ENCODE data around the gene PRKD1. TPM values are rescaled to one million over a fixed set of nuclear protein-coding genes. Genes with fewer than 3 reads are reported as not detected.
A peak's percentile ranks its signal among the peaks of the same experiment; 100 is the strongest.

Gene PRKD1
- total RNA-seq, 1 experiment from 2014 or later = 1.2 TPM

GRCh38 chr14:29893989-29894388 lies 33.7 kb downstream of the PRKD1 start:
- Histone ChIP-seq H3K9me3 (ENCODE audit: low read length) (no peaks in the 10 kb centered on the region), H3K9ac (ENCODE audit: low read length) (no peak overlapping the region), H3K36me3 (ENCODE audit: low read depth, low read length) (no peaks in the 10 kb centered on the region), H3K79me2 (ENCODE audit: low read length) (no peaks in the 10 kb centered on the region), H3K27ac (ENCODE audit: low read length) (no peak overlapping the region), H4K20me1 (ENCODE audit: low read length) (no peaks in the 10 kb centered on the region), H3K4me2 (ENCODE audit: low read length) (no peak overlapping the region), H3K9me2 (replicated peaks; ENCODE audit: low read length) (no peaks in the 10 kb centered on the region), H3K4me3 (ENCODE audit: low read length) (no peak overlapping the region), H2AFZ (ENCODE audit: low read length) (no peak overlapping the region), H3F3A (ENCODE audit: low read length, unreplicated experiment) (no peaks in the 10 kb centered on the region), H3K4me1 (ENCODE audit: insufficient read depth, low read length) (peaks cover 12% of the 10 kb centered on the region), H3K27me3 (ENCODE audit: low read length) (no peaks in the 10 kb centered on the region)
- no TSS peak for BruUV-seq (replicated peaks)
- ATAC-seq (no peak), DNase-seq (no peak)
- TF ChIP-seq EZH2 (IDR thresholded peaks at IDR 0.05; ENCODE audit: low read length, unreplicated experiment) (no peak), EZH2phosphoT487 (IDR thresholded peaks at IDR 0.05; ENCODE audit: borderline replicate concordance, low read length) (no peak)
- TF ChIP-seq, protein P1, sequence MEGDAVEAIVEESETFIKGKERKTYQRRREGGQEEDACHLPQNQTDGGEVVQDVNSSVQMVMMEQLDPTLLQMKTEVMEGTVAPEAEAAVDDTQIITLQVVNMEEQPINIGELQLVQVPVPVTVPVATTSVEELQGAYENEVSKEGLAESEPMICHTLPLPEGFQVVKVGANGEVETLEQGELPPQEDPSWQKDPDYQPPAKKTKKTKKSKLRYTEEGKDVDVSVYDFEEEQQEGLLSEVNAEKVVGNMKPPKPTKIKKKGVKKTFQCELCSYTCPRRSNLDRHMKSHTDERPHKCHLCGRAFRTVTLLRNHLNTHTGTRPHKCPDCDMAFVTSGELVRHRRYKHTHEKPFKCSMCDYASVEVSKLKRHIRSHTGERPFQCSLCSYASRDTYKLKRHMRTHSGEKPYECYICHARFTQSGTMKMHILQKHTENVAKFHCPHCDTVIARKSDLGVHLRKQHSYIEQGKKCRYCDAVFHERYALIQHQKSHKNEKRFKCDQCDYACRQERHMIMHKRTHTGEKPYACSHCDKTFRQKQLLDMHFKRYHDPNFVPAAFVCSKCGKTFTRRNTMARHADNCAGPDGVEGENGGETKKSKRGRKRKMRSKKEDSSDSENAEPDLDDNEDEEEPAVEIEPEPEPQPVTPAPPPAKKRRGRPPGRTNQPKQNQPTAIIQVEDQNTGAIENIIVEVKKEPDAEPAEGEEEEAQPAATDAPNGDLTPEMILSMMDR (conservative IDR thresholded peaks at IDR 0.05; ENCODE audit: low read depth, low read length) = no peak
- POLR2A ChIA-PET (ENCODE audit: unreplicated experiment) = no interaction called here
- CTCF ChIA-PET = no interaction called here
- intact Hi-C loops (cut with micrococcal nuclease) = no loop called here

DNA sequence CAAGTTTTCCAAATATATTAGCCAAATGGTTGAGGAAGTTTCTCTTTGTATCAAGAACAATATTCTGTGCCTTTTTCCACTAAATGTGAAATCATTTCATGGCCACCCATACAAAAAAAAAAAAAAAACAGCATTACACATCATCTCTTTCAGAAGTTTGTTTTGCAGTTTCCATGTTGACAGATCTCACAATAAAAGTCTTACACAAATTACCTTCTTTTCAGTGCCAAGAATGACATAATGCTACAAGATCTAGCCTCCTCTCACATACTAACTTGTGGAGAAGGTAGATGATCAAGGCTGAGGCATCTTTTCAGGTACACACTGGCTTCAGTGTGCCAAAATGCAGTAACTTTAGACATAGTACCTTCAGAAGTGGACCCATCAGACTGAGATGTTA lies 35.3 kb downstream of the PRKD1 start:
- ATAC-seq = peak; percentile 38; the same call in 1 of the 2 replicates
- no TSS peak for BruUV-seq (replicated peaks)
- intact Hi-C loops (cut with micrococcal nuclease) = no loop called here
- TF ChIP-seq EZH2 (IDR thresholded peaks at IDR 0.05; ENCODE audit: low read length, unreplicated experiment) = no peak
- peaks cover 12% of the 10 kb centered on the region for H3K4me1 ChIP-seq (ENCODE audit: insufficient read depth, low read length)
- ChIA-PET CTCF (no interaction called here), POLR2A (ENCODE audit: unreplicated experiment) (no interaction called here)
- H3K27ac ChIP-seq (ENCODE audit: low read length) = no peak overlapping the region
- H3K4me3 ChIP-seq (ENCODE audit: low read length) = no peak overlapping the region
- no peaks in the 10 kb centered on the region for H3K9me2 ChIP-seq (replicated peaks; ENCODE audit: low read length)
- H3K4me2 ChIP-seq (ENCODE audit: low read length) = no peak overlapping the region
- no peaks in the 10 kb centered on the region for H3K27me3 ChIP-seq (ENCODE audit: low read length)
- no peak overlapping the region for H2AFZ ChIP-seq (ENCODE audit: low read length)
- H3K36me3 ChIP-seq (ENCODE audit: low read depth, low read length) = no peaks in the 10 kb centered on the region
- no peaks in the 10 kb centered on the region for H4K20me1 ChIP-seq (ENCODE audit: low read length)
- H3F3A ChIP-seq (ENCODE audit: low read length, unreplicated experiment) = no peaks in the 10 kb centered on the region
- H3K9ac ChIP-seq (ENCODE audit: low read length) = no peak overlapping the region
- H3K79me2 ChIP-seq (ENCODE audit: low read length) = no peaks in the 10 kb centered on the region
- peak; percentile 44 for DNase-seq
- no peaks in the 10 kb centered on the region for H3K9me3 ChIP-seq (ENCODE audit: low read length)

GRCh38 chr14:29885988-29886387 lies 41.7 kb downstream of the PRKD1 start:
- TF ChIP-seq, protein P1 (conservative IDR thresholded peaks at IDR 0.05; ENCODE audit: low read depth, low read length) = no peak
- TF ChIP-seq EZH2 (IDR thresholded peaks at IDR 0.05; ENCODE audit: low read length, unreplicated experiment) (no peak), EZH2phosphoT487 (IDR thresholded peaks at IDR 0.05; ENCODE audit: borderline replicate concordance, low read length) (no peak)
- POLR2A ChIA-PET (ENCODE audit: unreplicated experiment) = interaction anchor here (0.5 kb wide), 1 partner anchor 20 kb away, joined by 3 read pairs; no protein-coding TSS in a partner anchor
- DNase-seq (no peak), ATAC-seq (no peak)
- H3K36me3 ChIP-seq (ENCODE audit: low read depth, low read length) = no peaks in the 10 kb centered on the region
- no peak overlapping the region for H3K4me2 ChIP-seq (ENCODE audit: low read length)
- no peaks in the 10 kb centered on the region for H4K20me1 ChIP-seq (ENCODE audit: low read length)
- H3K9me2 ChIP-seq (replicated peaks; ENCODE audit: low read length) = no peaks in the 10 kb centered on the region
- no TSS peak for BruUV-seq (replicated peaks)
- H3K27ac ChIP-seq (ENCODE audit: low read length) = no peak overlapping the region
- intact Hi-C loops (cut with micrococcal nuclease) = no loop called here
- H2AFZ ChIP-seq (ENCODE audit: low read length) = no peak overlapping the region
- H3F3A ChIP-seq (ENCODE audit: low read length, unreplicated experiment) = no peaks in the 10 kb centered on the region
- H3K4me3 ChIP-seq (ENCODE audit: low read length) = no peak overlapping the region
- H3K9me3 ChIP-seq (ENCODE audit: low read length) = no peaks in the 10 kb centered on the region
- no peaks in the 10 kb centered on the region for H3K4me1 ChIP-seq (ENCODE audit: insufficient read depth, low read length)
- H3K9ac ChIP-seq (ENCODE audit: low read length) = no peak overlapping the region
- CTCF ChIA-PET = no interaction called here
- no peaks in the 10 kb centered on the region for H3K27me3 ChIP-seq (ENCODE audit: low read length)
- no peaks in the 10 kb centered on the region for H3K79me2 ChIP-seq (ENCODE audit: low read length)
